GM20000 (cell line): ENCODE results near the gene CPNE4.

Experiments
- DNase-seq: peaks from one replicate; pipeline ENCODE4 v3.0.0; 2012; ENCODE audit warnings: low spot score
- CTCF ChIP-seq: IDR thresholded peaks from 2 replicates; pipeline ENCODE4 v1.5.1; 2012; ENCODE audit warnings: mild to moderate bottlenecking, control low read depth; ENCODE audit errors: extremely low read depth, missing control alignments

The CPNE4 gene

GRCh38 chr3:131831608-131832007, 203.2 kb downstream of the CPNE4 start:
- DNase-seq: no peak
- TF ChIP-seq CTCF: no peak

DNA sequence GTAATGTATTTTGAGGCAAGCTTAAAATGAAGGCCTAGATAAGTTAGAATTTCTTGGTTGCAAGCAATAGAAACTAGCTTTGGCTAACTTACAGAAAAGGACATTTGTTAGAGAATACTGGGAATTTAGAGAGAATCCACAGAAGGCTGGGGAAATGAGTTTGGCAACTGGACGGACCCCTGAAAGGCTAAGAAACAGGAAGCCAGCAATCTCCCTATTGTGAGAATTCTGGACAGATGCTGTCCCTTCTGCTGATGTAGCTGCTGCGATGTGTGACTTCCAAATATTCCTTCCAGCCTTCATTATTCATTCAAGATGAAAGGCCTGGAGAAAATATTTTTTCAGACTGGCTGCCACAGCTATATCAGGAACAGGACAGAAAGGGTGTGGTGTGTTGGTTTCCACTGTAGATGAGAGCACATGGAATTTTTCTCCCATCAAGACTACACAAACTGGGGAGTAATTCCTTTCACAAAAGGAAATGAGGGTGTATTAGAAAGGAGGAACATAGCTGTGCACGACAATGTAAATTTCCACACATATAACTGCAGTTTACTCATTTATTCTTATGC, 213.5 kb downstream of the CPNE4 start:
- TF ChIP-seq CTCF: no peak
- DNase-seq: no peak

DNA sequence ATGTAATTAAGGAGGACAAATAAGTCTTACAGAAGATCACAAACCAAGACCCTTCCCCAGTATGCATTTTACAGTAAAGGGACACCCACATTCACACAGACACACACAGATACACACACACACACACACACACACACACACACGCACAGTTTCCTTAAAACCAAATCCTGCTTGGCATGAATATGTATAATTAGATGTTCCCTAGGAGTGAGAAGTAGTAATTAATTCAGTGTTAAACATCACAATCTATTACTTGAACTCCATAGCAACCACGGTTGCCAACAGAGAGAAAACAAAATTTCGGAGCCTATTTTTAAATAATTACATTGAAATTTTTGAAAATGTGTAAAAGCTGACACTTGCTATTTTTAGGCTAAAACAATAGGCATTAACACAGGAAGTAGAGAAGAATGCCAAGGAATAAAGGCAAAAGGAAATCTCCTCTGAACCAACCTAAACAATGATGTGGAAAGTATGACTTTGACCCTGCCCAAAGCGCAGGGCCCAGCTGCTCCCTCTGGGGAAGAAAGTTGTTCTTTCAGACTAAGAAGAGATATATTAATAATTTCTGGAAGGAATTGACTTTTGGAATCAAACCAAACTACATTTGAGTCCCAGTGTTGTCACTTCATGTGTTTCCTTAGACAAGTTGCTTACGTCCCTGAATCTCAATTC, 215.3 kb downstream of the CPNE4 start:
- TF ChIP-seq CTCF: no peak
- no peak for DNase-seq

DNA sequence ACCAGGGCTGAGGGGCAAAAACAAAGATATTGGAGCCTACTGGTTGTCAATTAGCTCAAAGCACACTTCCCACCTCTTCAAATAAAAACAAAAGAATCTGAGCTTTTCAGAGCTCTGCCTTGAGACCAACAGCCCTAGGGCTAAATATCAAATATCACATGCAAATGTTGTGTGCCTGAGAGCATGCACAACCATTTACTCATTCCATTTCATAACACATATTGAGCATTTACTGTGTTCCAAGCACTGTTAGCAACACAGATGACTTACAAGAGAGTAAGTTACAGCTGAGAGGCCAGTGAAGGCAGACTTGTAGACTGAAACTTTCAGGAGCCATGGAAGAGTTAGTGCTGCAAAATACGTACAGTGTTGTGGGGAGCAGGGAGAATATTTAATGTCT, 222.4 kb downstream of the CPNE4 start:
- TF ChIP-seq CTCF: no peak
- no peak for DNase-seq

DNA sequence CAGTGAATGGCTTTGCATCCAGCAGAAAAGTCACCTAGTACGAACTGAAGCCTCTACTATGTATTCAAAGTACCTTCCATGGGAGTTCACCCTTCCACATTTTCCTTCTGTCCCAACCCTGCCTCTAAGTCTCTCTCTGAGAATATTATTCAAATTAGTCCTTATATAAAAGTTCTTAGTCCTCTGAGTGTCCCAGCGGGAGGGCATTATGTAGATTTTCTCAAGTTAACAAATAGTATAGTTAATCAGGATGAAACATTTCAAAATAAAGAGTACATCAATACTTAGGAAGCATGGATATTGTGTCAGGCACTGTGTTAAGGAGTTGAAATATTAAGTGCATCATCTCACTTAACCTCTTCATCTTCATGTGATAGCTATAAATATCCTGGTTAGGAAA, 223.3 kb downstream of the CPNE4 start:
- no peak for DNase-seq
- no peak for TF ChIP-seq CTCF

GRCh38 chr3:131807822-131808221, 227.0 kb downstream of the CPNE4 start:
- DNase-seq: no peak
- no peak for TF ChIP-seq CTCF

- TF ChIP-seq CTCF: no peak
- DNase-seq: no peak
Measured at GRCh38 chr3:131806736-131807135, 228.1 kb downstream of the CPNE4 start.
